ENCODE data around the gene CLDN15.

- TF ChIP-seq CHD2 (IDR thresholded peaks at IDR 0.05; ENCODE audit: low read length, partially characterized antibody), result no peak
- TF ChIP-seq CTCF (IDR thresholded peaks at IDR 0.05), result no peak
- no peak for TF ChIP-seq RFX5 (IDR thresholded peaks at IDR 0.05)
- TF ChIP-seq RNF2 (IDR thresholded peaks at IDR 0.05; ENCODE audit: borderline replicate concordance, low read depth), result no peak
- TF ChIP-seq POLR2A (IDR thresholded peaks at IDR 0.05; ENCODE audit: low read length), result no peak
- TF ChIP-seq HOXA7 (CRISPR knock-in tag; IDR thresholded peaks at IDR 0.05), result no peak
- no peak for TF ChIP-seq SMC3 (IDR thresholded peaks at IDR 0.05)
- TF ChIP-seq HDAC2 (IDR thresholded peaks at IDR 0.05), result no peak
- no peak for TF ChIP-seq JUN (IDR thresholded peaks at IDR 0.05)
- no peak for TF ChIP-seq ELK1 (IDR thresholded peaks at IDR 0.05; ENCODE audit: low read depth, low read length)
- TF ChIP-seq TFCP2L1 (CRISPR knock-in tag; IDR thresholded peaks at IDR 0.05), result no peak
These were observed 19.1 kb downstream of the CLDN15 start for GRCh38 chr7:101218236-101219125.
